ENCODE data around the gene MLNR.

DNA sequence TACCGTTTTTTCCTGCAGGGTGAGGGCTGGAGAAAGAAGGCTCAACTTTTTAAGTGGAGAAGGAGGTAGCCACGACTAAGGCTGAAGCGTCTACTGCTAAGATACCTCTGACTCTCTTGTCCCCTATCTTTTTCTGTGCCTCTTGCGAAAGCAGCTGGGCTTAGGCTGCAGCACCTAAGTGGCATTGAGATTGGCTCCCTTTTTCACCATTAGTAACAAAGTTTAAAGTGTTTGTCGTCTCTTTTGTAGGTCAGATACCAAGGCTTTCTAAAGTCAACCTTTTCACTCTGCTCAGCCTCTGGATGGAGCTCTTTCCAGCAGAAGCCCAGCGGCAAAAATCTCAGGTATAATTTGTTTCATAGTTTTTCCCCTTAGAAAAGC is 28.5 kb downstream of the MLNR start:
- TF ChIP-seq RXRA (IDR thresholded peaks at IDR 0.05; ENCODE audit: borderline replicate concordance, low read depth): no peak
- no peak for TF ChIP-seq YY1 (IDR thresholded peaks at IDR 0.05; ENCODE audit: low read depth)
- TF ChIP-seq NRF1 (IDR thresholded peaks at IDR 0.05; ENCODE audit: low read depth, low read length): no peak
- no peak for TF ChIP-seq RCOR1 (IDR thresholded peaks at IDR 0.05; ENCODE audit: low read length)
